Measurements from ENCODE around the gene ASCC1.

ASCC1 gene

GRCh38 chr10:72260239-72260975, 44.3 kb upstream of the ASCC1 start:
- H3K4me1 ChIP-seq (ENCODE audit: insufficient read depth, low read length) = peaks cover 72% of the 10 kb centered on the region
- no peaks in the 10 kb centered on the region for H3K36me3 ChIP-seq (ENCODE audit: insufficient read depth, low read length)
- no peaks in the 10 kb centered on the region for H3K79me2 ChIP-seq (ENCODE audit: insufficient read depth, low read length)
- H3K4me3 ChIP-seq (ENCODE audit: low read depth in 1 of 2, low read length in 2 of 2) = peak overlapping the region; percentile 0 to 52; a peak in 3 of 4 replicates
- peak overlapping the region; percentile 90 for H3K27ac ChIP-seq (ENCODE audit: low read length)
- no peaks in the 10 kb centered on the region for H3K27me3 ChIP-seq (ENCODE audit: insufficient read depth, low read length, poor library complexity)
- H3K9me3 ChIP-seq (ENCODE audit: insufficient read depth, low read length, severe bottlenecking) = no peaks in the 10 kb centered on the region
- no peak for DNase-seq
- peak overlapping the region; percentile 67 for H3K9ac ChIP-seq (ENCODE audit: low read depth, low read length)
- peak overlapping the region; percentile 56 for H2AFZ ChIP-seq (ENCODE audit: low read depth, low read length)
- H4K20me1 ChIP-seq (ENCODE audit: insufficient read depth, low read length) = no peaks in the 10 kb centered on the region
- peak; percentile 76 for ATAC-seq (ENCODE audit: insufficient read depth, low read depth)
- TF ChIP-seq, protein P1, sequence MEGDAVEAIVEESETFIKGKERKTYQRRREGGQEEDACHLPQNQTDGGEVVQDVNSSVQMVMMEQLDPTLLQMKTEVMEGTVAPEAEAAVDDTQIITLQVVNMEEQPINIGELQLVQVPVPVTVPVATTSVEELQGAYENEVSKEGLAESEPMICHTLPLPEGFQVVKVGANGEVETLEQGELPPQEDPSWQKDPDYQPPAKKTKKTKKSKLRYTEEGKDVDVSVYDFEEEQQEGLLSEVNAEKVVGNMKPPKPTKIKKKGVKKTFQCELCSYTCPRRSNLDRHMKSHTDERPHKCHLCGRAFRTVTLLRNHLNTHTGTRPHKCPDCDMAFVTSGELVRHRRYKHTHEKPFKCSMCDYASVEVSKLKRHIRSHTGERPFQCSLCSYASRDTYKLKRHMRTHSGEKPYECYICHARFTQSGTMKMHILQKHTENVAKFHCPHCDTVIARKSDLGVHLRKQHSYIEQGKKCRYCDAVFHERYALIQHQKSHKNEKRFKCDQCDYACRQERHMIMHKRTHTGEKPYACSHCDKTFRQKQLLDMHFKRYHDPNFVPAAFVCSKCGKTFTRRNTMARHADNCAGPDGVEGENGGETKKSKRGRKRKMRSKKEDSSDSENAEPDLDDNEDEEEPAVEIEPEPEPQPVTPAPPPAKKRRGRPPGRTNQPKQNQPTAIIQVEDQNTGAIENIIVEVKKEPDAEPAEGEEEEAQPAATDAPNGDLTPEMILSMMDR (IDR thresholded peaks at IDR 0.05; ENCODE audit: borderline replicate concordance, extremely low read depth, low read length, poor library complexity, severe bottlenecking) = no peak
- TF ChIP-seq EZH2 (IDR thresholded peaks at IDR 0.05; ENCODE audit: borderline replicate concordance, low read depth, low read length, severe bottlenecking) = no peak
- H3K4me2 ChIP-seq (ENCODE audit: insufficient read depth, low read length) = peak overlapping the region; percentile 70

DNA sequence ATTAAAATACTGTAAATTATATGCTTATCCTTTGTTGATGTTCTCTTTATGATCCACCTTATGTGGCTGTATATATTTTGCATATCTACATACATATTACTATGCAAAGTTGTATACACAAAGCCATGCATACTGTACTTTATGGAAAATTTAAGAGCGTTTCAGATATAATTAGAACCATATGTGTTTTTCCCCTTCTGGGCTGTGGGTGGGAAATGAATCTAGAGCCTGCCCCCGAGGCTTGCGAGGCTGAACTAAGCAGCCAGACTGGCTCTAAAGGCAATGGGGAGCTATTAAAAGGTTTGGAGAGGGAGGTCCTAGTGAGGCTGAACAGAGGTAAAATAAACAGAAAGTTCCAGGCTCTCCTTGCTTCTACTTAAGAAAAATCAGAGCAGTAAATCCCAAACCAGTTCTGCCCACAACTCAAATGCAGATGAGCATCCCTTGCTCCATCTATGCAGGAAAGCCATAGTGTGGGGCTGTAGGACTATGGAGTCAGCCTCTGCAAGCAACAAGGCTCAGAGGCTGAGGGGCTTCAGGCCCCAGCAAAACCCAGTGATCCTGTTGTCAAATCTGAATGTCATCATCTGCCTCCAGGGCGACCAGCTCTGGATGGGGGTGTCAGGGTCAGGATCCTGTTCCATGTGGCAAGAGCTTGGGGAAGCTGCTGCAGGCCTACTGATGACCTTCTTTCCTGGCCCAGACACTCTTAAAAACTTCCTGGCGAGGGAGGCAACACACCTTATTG, 43.6 kb upstream of the ASCC1 start:
- Histone ChIP-seq H3K9me3 (ENCODE audit: insufficient read depth, low read length, severe bottlenecking) (no peaks in the 10 kb centered on the region), H3K27ac (ENCODE audit: low read length) (peak overlapping the region; percentile 90), H3K4me2 (ENCODE audit: insufficient read depth, low read length) (peak overlapping the region; percentile 70), H3K9ac (ENCODE audit: low read depth, low read length) (peak overlapping the region; percentile 67), H3K4me1 (ENCODE audit: insufficient read depth, low read length) (peaks cover 69% of the 10 kb centered on the region), H2AFZ (ENCODE audit: low read depth, low read length) (peak overlapping the region; percentile 56), H3K4me3 (ENCODE audit: low read depth in 1 of 2, low read length in 2 of 2) (peak overlapping the region in 1 of 2 experiments; percentile 52; a peak in 2 of 4 replicates), H3K79me2 (ENCODE audit: insufficient read depth, low read length) (no peaks in the 10 kb centered on the region), H4K20me1 (ENCODE audit: insufficient read depth, low read length) (no peaks in the 10 kb centered on the region), H3K27me3 (ENCODE audit: insufficient read depth, low read length, poor library complexity) (no peaks in the 10 kb centered on the region), H3K36me3 (ENCODE audit: insufficient read depth, low read length) (no peaks in the 10 kb centered on the region)
- ATAC-seq (ENCODE audit: insufficient read depth, low read depth) (no peak), DNase-seq (peak; percentile 33)
- TF ChIP-seq, protein P1 (IDR thresholded peaks at IDR 0.05; ENCODE audit: borderline replicate concordance, extremely low read depth, low read length, poor library complexity, severe bottlenecking) = peak; percentile 35
- no peak for TF ChIP-seq EZH2 (IDR thresholded peaks at IDR 0.05; ENCODE audit: borderline replicate concordance, low read depth, low read length, severe bottlenecking)

- no peak overlapping the region for H3K9ac ChIP-seq (ENCODE audit: low read depth, low read length)
- ATAC-seq (ENCODE audit: insufficient read depth, low read depth) (no peak), DNase-seq (no peak)
- peak overlapping the region; percentile 27; the same call in 1 of the 2 replicates for H3K27ac ChIP-seq (ENCODE audit: low read length)
- no peak overlapping the region for H3K4me3 ChIP-seq (ENCODE audit: low read depth in 1 of 2, low read length in 2 of 2)
- H3K79me2 ChIP-seq (ENCODE audit: insufficient read depth, low read length) = no peaks in the 10 kb centered on the region
- no peaks in the 10 kb centered on the region for H3K36me3 ChIP-seq (ENCODE audit: insufficient read depth, low read length)
- H3K9me3 ChIP-seq (ENCODE audit: insufficient read depth, low read length, severe bottlenecking) = no peaks in the 10 kb centered on the region
- TF ChIP-seq, protein P1 (IDR thresholded peaks at IDR 0.05; ENCODE audit: borderline replicate concordance, extremely low read depth, low read length, poor library complexity, severe bottlenecking) = no peak
- no peak for TF ChIP-seq EZH2 (IDR thresholded peaks at IDR 0.05; ENCODE audit: borderline replicate concordance, low read depth, low read length, severe bottlenecking)
- H4K20me1 ChIP-seq (ENCODE audit: insufficient read depth, low read length) = no peaks in the 10 kb centered on the region
- H3K4me2 ChIP-seq (ENCODE audit: insufficient read depth, low read length) = no peak overlapping the region
- no peaks in the 10 kb centered on the region for H3K27me3 ChIP-seq (ENCODE audit: insufficient read depth, low read length, poor library complexity)
- peaks cover 58% of the 10 kb centered on the region for H3K4me1 ChIP-seq (ENCODE audit: insufficient read depth, low read length)
- no peak overlapping the region for H2AFZ ChIP-seq (ENCODE audit: low read depth, low read length)
Measured at GRCh38 chr10:72258617-72259016, 42.5 kb upstream of the ASCC1 start.

Measured in DND-41 (cell line).